GM21447 (cell line): ENCODE results near the gene SLC7A4.

Source experiments
- ATAC-seq: cut with Tn5 transposase; IDR thresholded peaks from one replicate; pipeline ENCODE4 v1.9.1; 2021; ENCODE audit not compliant: unreplicated experiment

Gene SLC7A4

DNA sequence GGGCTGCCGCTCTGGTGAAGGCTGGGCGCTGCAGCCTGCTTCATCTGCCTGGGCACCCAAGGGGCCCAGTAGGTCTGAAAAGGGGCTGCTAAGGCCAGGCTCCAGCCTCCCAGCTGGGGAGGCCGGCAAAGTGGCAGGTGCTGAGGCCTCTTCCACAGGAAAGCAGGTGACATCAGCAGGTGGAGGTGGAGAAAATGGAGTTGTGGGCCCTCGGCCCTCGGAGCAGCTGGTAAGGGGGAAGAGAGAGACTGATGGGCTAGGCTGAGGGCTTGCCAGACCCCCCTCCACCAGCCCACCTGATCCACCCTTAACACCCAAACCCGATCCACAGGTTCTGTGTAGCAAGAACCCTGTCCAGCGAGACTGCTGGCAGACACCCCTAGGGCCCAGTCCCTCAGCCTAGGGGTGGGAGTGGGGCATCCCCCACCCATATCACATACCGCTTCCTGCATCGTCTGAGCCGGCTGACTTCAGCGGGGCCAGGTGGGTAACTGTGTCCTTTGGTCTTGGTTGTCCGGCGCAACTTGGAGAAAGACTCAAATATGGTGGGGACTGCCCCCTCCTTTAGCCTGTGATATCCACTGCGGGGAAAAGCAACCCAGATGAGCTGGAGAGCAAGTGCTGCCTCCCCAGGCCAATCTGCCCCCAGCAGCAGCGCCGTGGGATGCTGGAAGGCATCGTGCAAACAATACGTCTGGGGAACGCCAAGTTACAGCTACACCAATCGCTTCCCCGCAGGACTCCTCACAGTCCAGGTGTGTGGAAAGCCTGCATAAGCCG, 32.0 kb downstream of the SLC7A4 start:
- no peak for ATAC-seq

DNA sequence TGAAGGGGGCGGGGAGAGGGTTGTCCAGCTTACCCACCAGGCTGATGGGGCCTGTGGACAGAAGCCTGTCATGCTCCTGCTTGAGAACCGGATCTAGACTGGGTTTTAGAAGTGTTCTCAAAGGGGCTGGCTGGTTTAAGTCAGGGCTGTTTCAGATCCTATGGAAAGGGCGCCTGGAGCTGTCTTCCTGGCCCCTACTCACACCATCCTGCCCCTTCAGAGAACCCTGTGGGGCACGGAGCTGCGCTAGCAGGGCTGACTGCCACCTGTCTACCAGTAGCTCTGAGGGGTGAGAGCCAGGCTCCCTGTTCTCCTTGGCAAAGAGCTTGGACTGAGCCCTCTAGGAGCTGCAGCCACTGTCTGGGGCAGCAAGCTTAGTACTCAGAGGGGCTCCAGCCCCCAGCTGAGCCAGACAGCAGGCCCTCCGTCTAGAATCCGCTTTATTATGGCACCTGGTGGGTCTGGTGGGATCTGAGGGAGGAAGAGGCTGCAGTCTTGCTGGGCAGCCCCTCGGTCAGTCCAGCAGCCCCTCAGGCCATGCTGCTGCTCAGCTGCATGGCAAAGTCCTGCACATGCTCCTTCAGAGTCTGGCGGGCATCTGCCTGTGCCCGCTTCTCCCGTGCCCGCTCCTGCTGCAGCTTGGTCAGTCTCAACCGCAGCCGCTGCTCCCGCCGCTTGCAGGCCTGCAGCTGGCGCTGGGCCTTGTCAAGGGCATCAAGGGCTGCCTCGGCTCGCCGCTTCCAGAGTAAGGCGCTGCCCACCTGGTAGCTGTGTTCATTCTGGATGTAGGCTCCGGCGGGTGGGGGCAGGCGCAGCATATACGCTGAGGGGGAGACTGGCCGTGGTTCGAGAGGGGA, 32.8 kb downstream of the SLC7A4 start:
- no peak for ATAC-seq

DNA sequence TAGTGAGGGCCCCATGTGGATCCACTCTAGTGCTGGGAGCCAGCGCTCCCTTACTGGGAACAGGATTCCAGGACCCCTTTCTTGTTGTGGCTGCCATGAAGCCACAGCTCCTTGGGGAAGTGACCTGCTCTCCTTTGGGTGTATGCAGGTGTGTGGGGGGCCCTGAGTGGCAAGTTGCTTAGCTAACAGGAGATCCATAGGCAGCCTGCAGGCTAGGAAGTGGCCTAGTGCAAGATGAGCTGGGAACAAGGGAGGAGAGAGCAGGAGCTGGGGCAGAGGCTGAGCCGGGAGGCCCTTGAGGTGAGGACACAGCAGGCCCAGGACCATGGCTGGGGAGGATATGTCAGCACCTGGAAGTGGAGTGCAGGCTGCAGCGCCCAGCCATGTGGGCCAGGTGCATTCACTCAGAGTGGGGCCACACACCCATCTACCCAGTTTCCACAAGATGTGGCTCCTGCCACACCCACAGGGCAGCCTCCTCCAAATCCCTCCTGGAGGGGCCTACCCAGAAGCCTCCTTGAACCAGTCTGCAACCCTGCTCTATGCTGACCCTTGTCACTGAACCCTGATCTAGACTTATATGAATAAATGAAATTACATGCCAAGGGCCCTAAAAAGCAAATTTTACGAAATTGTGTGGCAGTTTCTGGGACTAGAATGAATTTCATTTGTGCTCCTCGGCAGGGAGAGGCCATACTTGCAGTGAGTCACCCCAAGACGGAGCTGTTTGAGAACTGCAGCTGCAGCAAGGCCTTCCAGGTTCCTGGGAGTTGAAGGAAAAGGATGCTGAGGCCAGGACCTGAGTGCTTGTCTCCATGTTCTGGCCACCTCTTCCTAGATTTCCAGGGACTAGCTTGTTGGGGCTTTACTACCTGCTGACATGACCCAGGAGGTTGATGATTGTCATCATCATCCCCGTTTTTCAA, 33.7 kb downstream of the SLC7A4 start:
- no peak for ATAC-seq

DNA sequence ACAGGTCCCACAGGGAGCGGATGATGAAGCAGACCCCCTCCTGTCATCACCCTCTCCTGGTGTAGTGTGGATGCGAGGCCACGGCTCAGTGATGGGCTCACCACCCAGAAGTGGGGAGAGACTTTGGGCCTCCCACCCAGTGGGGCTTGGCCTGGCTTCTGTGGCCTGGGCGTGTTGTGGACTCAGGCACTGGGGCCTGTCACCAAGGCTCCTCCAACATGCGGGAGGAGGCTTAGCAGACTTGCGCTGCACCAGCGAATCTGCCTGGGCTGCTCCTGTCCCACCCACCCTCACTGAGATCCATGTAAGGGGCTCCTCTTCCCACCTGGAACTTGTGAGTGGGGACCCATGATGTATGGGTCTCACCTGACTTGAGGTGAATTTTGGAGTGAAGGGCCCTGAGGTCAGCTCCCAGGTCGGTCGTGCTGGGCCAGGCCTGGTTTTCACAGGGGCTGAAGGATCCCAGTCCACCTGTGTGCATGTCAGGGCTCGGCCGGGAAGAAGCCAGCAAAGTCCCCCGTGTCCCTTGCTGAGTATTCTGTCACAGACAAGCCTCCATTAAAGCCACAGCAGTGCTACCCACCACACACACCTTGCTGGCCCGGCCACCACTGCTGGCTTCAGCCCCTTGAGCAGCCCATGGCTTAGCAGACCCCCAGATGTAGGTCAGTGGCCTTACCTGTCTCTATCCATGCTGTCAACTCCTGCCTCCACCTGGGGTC, 34.7 kb downstream of the SLC7A4 start:
- no peak for ATAC-seq

DNA sequence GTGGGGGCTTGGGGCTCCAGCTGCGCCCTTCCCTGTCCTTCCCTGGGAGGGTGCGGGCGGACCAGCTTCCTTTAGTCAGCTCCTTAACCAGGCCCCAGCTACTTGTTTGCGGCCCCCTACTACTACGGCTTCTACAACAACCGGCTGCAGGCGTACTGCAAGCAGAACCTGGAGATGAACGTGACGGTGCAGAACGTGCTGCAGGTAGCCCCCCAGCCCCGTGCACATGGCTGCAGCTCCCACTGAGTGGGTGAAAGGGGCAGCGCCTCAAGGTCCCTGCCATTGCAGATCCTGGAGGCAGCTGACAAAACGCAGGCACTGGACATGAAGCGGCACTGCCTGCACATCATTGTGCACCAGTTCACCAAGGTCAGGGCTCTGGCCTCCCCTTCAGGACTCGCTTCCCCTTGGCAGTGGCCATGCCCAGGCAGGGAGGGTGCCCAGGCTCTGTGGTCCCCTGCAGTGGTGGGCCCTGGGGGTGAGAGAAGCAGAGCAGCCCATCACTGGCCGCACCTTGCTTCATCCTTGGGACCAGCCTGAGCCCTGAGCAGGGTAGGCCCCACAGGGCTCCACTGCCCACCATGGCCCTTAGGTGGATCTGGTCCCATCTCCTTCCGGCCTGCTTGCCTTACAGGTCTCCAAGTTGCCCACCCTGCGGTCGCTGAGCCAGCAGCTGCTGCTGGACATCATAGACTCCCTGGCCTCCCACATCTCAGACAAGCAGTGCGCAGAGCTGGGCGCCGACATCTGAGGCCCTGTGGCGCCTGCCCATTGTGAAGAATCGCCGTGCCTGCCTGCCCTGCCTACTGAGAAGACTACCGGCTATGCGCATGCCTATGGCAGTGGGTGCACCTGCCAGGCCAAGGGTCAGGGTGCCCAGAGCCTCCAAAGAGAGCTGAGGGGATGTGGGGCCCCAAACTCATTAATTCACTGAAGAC, 35.5 kb downstream of the SLC7A4 start:
- no peak for ATAC-seq

DNA sequence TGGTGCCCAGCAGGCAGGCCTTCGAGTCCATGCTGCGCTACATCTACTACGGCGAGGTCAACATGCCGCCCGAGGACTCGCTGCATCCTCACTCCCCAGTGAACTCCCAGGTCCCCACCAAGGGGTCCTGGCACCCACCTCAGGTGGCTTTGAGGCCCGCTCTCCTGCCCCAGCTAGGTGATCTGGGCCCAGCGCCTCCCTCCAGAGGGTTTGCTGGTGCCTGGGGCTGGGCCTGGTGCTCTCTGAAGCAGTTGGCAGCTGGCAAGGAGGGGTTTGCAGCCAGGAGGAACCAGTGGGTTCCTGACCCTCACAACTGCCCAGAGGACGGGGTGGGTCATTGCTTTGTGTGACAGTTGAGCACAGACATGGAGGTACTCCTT, 36.3 kb downstream of the SLC7A4 start:
- ATAC-seq: no peak

DNA sequence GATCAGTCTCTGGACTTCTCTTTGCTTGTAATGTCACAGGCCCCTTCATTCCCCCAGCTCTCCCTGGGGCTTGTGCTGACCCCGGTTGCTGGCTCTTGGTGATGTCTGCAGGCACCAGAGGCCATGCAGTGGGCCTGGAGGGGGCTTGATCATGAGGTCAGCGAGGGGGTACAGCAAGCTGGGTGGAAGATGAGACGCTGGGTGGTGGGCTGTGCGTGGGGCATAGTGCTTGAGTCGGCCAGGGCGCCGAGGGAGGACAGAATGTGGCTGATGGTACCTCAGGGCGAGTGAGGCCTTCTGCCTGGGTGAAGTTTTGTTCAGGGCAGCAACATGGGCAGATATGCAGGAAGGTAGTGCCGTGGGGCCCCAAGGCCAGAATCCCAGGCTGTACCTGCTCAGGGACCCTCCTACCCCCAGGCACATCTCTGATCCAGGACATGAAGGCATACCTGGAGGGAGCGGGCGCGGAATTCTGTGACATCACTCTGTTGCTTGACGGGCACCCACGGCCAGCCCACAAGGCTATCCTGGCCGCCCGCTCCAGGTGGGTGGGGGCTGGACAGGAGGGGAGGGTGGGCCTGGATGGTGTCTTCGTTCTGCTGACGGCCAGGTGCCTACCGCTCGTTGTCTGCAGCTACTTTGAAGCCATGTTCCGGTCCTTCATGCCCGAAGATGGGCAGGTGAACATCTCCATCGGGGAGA, 36.9 kb downstream of the SLC7A4 start:
- no peak for ATAC-seq

DNA sequence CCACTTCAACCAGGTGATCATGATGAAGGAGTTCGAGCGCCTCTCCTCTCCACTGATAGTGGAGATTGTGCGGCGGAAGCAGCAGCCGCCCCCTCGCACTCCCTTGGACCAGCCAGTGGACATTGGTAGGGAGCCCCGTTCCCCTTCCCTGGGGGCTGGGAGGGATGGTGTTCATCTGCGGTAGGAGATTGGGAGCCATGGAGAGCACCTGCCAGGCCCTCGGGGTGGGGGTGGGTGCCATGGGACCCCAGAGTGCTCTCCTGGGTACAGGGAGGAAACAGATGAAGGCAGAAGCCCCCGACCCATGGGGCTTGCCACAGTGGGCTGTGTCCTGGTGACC, 37.5 kb downstream of the SLC7A4 start:
- no peak for ATAC-seq

DNA sequence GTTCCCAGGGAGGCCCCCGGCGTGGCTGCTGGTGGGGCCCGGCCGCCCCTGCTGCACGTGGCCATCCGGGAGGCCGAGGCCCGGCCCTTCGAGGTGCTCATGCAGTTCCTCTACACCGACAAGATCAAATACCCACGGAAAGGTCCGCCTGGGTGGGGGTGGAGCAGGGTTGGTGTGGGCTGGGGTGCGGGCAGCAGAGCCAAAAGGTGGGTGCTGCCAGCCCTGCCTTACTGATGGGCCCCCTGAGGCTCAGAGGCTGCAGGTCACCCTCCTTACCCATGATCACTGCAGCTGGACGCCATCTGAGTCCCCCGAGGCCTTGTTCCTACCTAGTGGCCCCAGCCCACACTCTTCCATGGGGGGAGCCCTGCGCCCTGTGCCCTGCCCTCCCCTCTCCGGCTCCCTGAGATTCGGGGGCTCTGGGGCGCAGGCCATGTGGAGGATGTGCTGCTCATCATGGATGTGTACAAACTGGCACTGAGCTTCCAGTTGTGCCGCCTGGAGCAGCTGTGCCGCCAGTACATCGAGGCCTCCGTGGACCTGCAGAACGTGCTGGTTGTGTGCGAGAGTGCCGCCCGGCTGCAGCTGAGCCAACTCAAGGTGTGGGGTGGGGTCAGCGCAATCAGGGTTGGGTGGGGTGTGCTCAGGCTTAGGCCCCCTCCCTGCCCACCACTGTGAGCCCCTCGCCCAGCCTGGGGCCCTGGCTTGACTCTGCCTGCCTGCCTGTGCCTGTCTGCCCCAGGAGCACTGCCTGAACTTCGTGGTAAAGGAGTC, 38.0 kb downstream of the SLC7A4 start:
- no peak for ATAC-seq

DNA sequence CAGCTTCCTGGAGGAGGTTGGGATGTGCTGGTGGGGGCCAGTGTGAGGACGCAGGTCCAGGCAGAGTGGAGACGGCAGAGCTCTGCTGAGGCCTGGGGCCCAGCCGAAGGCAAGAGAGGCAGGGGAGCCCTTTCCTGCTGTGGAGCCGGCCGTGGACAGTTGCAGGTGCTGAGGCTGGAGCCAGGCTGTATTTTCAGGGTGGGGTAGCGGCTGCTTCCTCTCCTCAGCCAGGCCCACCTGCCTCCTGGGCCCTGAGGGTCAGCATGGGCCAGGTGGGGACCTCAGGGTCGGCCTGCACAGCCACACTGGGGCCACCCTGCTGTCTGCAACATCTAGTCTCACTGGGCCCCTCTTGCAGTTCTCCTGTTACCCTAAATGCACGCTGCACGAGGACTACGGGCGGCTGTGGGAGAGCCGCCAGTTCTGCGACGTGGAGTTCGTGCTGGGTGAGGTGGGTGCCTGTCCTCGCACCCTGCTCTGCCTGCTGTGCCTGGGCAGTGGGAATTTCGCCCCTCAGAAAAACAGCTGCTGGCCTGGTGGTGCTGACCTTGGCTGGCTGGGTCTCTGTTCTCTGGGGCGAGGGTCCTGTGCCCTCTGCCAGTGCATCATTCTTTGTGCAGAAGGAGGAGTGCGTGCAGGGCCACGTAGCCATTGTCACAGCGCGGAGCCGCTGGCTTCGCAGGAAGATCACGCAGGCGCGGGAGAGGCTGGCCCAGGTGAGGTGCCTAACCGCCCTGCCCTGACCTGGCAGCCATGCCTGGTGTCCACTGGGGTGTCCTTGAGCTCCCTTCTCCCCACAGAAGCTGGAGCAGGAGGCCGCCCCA, 38.8 kb downstream of the SLC7A4 start:
- ATAC-seq: no peak

DNA sequence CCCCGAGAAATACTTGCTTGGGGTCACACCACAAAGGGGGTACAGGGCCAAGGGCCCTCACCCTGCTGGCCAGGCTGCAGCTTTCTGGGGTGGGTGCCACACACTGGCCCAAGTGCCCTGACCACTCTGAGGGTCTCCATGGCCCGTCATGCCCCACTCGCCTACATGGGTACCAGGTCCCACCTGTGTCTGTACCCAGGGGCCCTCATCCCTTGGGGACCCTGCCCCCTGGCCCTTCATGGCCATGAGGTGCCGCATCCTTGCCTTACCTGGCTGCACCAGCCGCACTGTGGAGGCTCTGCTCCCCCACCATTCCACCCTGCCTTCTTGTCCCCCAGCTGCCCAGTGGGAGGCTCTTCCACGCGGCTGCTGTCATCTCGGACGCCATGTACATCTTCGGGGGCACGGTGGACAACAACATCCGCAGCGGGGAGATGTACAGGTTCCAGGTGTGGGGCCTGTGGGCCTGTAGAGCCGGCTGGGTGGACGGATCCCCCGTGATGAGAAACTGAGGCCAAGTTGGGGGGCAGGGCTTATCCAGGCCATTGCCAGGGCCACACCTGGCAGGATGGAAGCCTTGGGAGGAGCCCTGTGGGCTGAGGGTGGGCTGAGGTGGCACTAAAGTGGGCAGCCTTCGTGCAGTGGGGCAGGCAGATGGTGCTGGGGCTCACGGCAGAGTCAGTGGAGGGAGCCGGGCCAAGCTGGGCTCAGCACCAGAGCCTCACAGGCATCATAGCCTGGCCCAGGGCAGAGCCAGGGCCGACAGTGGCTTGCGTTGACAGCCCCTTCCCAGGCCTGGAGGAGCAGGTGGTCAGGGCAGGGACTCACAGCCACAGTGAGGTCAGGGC, 39.7 kb downstream of the SLC7A4 start:
- no peak for ATAC-seq

DNA sequence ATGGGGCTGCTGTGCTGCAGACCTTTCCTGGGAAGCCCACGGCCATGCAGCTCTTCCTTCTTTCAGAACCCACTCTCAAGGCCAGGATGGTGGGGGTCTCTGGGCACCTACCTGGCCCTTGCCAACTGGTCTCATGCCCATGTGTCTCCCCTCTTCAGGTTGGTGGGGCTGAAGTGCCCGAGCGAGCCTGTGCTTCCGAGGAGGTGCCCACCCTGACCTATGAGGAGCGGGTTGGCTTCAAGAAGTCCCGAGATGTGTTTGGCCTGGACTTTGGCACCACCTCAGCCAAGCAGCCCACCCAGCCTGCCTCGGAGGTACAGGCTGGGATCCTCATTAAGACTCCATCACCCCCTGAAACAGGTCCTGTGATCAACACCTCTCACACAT, 40.3 kb downstream of the SLC7A4 start:
- no peak for ATAC-seq

DNA sequence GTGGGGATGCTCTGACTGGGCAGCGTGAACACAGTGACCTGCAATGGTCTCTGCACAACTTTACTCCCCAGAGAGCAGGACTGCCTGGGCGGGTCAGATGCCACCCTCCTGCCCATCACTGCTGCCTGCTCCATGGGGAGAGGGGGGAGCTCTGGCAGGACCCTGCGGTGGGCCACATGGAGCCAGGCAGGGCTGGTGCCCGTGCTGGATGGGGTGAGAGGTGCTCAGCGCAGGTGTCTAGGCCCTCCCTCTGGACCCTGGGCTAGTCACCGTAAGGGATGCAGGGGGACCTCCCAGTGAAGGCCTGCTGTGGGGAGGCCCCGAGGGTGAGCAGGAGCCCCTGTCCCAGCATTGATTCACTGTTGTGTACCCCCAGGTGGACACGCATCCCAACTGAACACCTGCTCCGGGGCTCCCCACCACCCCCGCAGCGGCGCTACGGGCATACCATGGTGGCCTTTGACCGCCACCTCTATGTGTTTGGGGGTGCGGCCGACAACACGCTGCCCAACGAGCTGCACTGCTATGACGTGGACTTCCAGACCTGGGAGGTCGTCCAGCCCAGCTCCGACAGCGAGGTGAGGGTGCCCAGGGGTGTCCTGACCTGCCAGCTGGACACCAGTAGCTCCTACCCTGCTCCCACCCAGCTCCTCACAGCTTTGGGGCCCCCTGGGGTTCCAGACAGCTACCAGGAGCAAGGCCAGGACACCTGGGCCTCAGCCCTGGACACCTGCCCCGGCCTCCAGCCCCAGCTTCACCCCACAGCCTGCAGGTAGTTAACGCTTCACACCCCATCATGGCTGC, 40.9 kb downstream of the SLC7A4 start:
- ATAC-seq: no peak

DNA sequence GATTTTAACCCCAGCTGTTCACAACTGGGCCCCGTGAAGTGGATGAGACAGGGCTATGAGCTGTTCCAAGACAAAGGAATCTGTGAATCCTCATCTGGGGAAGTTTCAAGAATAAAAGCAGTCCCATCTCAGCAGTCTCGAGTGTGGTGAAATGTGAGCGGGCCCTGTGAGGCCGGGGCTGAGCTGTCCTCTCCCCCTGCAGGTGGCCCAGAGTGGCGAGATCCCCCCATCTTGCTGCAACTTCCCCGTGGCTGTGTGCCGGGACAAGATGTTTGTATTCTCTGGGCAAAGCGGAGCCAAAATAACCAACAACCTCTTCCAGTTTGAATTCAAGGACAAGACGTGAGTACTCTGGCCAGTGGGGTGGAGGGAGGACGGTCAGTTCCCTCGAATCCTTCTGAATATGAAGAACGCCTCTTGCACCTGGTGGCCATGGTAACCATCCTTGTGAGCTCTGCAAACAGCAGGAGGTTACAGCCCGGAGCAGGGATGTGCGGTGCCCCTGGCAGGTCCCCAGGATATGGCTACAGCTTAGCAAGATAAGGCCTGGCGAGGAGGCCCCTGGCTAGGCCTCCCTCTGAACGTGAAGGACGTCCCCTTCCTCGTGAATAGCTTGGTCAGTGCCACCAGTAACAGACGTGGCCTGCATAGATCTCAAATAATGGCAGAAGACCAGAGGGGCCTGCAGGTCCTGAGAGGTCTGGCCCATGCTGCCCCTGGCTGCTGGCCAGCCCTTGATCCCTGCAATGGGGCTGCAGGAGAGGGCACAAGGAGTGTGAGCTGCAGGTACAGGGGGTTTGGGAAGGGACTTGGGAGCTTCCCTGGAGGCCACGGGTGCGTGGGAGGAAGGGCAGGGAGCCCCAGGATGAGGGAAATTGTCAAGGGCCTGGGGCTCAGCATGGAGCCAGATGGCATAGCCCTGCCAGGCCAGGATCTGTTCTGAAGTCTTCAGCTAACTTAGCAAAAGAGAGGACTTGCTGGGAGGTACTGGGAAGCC, 41.9 kb downstream of the SLC7A4 start:
- ATAC-seq: no peak
